C4-2B (cell line): ENCODE measurements around the gene TRPC4AP.

Experiments used
- H3K27ac ChIP-seq: fragments of 450-650 bp; 2 replicates; pipeline ENCODE4 v1.5.1; 2017
- CTCF ChIP-seq: fragments of 450-650 bp; conservative IDR thresholded peaks from 2 replicates; pipeline ENCODE4 v1.5.1; 2017; ENCODE audit warnings: mild to moderate bottlenecking
- ZFX ChIP-seq: fragments of 450-650 bp; IDR thresholded peaks from 2 replicates; pipeline ENCODE4 v1.6.1; 2017

Gene TRPC4AP

GRCh38 chr20:35012227-35013069 lies 80.2 kb downstream of the TRPC4AP start:
- TF ChIP-seq CTCF (no peak), ZFX (no peak)
- no peak overlapping the region for H3K27ac ChIP-seq

- no peak overlapping the region for H3K27ac ChIP-seq
- TF ChIP-seq ZFX (no peak), CTCF (no peak)
Observed at GRCh38 chr20:35011589-35012226, 80.9 kb downstream of the TRPC4AP start.

DNA sequence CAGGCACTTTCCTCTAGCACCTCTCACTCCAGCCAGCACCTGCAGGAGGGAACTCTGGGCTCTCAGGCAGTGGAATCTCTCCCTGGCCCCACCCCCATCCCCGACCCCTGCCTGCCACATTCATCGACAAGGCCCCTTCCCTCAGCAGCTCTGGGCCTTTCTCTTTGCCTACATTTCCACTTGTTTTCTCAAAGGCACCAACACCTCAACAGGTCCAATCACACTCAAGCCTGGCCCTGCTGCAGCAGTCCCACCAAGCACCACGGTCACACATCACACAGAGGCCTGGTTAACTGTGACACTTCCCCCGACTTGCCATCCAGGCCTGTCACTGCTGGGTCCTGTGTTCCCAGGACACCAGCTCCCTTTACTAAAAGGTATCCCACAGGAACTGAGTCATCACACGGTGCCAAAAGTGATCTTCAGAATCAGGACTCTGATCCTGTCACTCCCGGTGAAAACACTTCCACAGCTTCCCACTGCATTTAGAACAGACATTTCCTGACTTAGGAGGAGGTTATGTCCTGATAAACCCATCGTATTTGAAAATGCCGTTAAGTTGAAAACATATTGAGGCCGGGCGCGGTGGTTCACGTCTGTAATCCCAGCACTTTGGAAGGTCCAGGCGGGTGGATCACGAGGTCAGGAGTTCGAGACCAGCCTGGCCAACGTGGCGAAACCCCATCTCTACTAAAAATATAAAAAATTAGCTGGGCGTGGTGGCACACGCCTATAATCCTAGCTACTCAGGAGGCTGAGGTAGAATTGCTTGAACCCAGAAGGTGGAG lies 82.0 kb downstream of the TRPC4AP start:
- no peak for TF ChIP-seq ZFX
- no peak for TF ChIP-seq CTCF

DNA sequence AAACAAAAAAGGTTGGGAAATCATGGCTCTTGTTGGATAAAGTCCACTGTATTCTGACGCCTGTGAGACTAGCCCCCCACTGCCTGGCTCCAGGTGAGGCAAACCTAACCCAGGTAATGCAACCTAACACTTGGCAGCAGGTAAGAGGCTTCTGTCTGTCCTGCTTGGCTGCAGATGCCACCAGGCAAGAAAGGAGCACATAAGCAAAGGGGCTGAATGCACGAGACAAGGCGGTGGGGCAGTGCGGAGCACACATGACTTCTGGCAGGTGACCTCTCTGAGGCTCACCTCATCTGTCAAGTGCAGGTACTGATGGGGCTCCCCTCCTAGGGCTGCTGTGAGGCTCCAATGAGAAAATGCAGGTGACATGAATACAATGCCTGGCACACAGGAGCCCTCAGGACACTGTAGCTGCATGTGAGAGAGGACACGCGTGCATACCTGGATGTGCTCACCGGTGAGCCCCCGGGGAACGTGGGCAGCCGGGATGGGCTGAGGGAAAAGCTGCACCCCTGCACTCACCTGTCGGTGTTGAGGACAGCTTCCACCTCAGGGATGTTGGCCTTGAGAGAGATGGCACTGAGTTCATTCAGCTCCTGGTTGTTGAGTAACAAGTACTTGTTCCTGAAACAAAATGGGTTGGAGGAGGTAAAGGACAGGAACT lies 82.8 kb downstream of the TRPC4AP start:
- TF ChIP-seq ZFX, result no peak
- no peak for TF ChIP-seq CTCF
- no peak overlapping the region for H3K27ac ChIP-seq

More for the DNA sequence above, 82.0 kb downstream of the TRPC4AP start:
- no peak overlapping the region for H3K27ac ChIP-seq

GRCh38 chr20:35008411-35009342 lies 83.9 kb downstream of the TRPC4AP start:
- H3K27ac ChIP-seq, result no peak overlapping the region
- no peak for TF ChIP-seq ZFX
- no peak for TF ChIP-seq CTCF

DNA sequence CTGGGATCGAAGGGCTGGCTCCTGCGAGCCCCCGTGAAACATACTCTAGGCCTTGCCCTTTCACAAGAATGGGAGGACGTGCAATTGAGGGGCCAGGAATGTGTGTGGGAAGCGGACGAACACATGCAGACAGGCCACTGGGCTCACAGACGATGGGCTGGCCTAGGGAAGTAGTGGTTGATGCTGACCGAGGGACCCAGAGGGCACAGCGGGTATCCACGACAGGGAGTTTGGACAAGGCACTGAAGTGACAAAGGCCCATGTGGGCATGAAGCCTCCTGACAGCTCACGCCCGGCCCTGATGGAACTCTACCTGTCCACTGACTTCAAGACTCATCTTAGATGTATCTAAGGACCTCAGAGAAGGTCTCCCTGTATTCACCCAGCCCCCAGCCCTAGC lies 84.7 kb downstream of the TRPC4AP start:
- TF ChIP-seq ZFX, result no peak
- no peak for TF ChIP-seq CTCF
- H3K27ac ChIP-seq, result no peak overlapping the region
